Keratinocyte (primary cell): ENCODE data around the gene GRM2. TPM values are rescaled to one million over a fixed set of nuclear protein-coding genes. Genes with fewer than 3 reads are reported as not detected.

ENCODE experiments used
- DNase-seq: peaks from one replicate; pipeline ENCODE4 v3.0.0-alpha.2; 2011; ENCODE audit warnings: low read depth, missing footprints, low spot score
- FAIRE-seq: peaks from 2 replicates; lab custom pipeline; 2011; peaks lifted over from hg19 to GRCh38; lab: Jason Lieb, UNC
- H2AFZ ChIP-seq: 2 replicates; pipeline ENCODE4 v1.6.0; 2012; ENCODE audit warnings: low read length, control low read depth, inconsistent platforms; ENCODE audit not compliant: control insufficient read depth
- H3K27ac ChIP-seq: 2 replicates; pipeline ENCODE4 v1.5.1; 2011; ENCODE audit warnings: low read length; ENCODE audit not compliant: control insufficient read depth, insufficient read depth
- H3K27me3 ChIP-seq: 3 replicates; pipeline ENCODE4 v1.6.0; 2011; ENCODE audit warnings: low read length; ENCODE audit not compliant: control insufficient read depth, insufficient read depth; ENCODE audit errors: extremely low read depth
- H3K36me3 ChIP-seq, 2 experiments: 2 replicates in 1 of 2; 3 replicates in 1 of 2; pipeline ENCODE4 v1.5.1; 2011; ENCODE audit warnings: low read length in 2 of 2, mild to moderate bottlenecking in 1 of 2; ENCODE audit not compliant: control insufficient read depth in 2 of 2, insufficient read depth in 2 of 2; ENCODE audit errors: extremely low read depth in 1 of 2
- H3K4me1 ChIP-seq: 3 replicates; pipeline ENCODE4 v1.5.1; 2011; ENCODE audit warnings: low read length; ENCODE audit not compliant: control insufficient read depth, insufficient read depth; ENCODE audit errors: extremely low read depth
- H3K4me2 ChIP-seq: 3 replicates; pipeline ENCODE4 v1.6.0; 2011; ENCODE audit warnings: low read depth, low read length; ENCODE audit not compliant: control insufficient read depth, insufficient read depth; ENCODE audit errors: extremely low read depth
- H3K4me3 ChIP-seq, 3 experiments: fragments of 200-600 bp in 1 of 3; sonication (generic) in 1 of 3; 2 replicates in 2 of 3; 3 replicates in 1 of 3; pipeline ENCODE4 v1.5.1; 2011 to 2016; ENCODE audit warnings: low read length in 3 of 3, mild to moderate bottlenecking in 3 of 3, control low read depth in 2 of 3, inconsistent platforms in 1 of 3, low read depth in 1 of 3, mixed read lengths in 1 of 3, mixed run types in 1 of 3, moderate library complexity in 1 of 3; ENCODE audit not compliant: control insufficient read depth in 2 of 3, insufficient read depth in 2 of 3; ENCODE audit errors: extremely low read depth in 1 of 3
- H3K79me2 ChIP-seq: 2 replicates; pipeline ENCODE4 v1.6.0; 2012; ENCODE audit warnings: low read length; ENCODE audit not compliant: control insufficient read depth, insufficient read depth
- H3K9ac ChIP-seq: 3 replicates; pipeline ENCODE4 v1.6.0; 2011; ENCODE audit warnings: low read length; ENCODE audit not compliant: control insufficient read depth, insufficient read depth; ENCODE audit errors: extremely low read depth
- H3K9me1 ChIP-seq: 3 replicates; pipeline ENCODE4 v1.6.0; 2011; ENCODE audit warnings: low read length; ENCODE audit not compliant: control insufficient read depth, insufficient read depth; ENCODE audit errors: extremely low read depth
- H3K9me3 ChIP-seq: 2 replicates; pipeline ENCODE4 v1.5.1; 2012; ENCODE audit warnings: low read depth, low read length; ENCODE audit not compliant: control insufficient read depth
- H4K20me1 ChIP-seq: 3 replicates; pipeline ENCODE4 v1.6.0; 2011; ENCODE audit warnings: low read length; ENCODE audit not compliant: control insufficient read depth, insufficient read depth; ENCODE audit errors: extremely low read depth
- CTCF ChIP-seq, 3 experiments: IDR thresholded peaks in 1 of 3; conservative IDR thresholded peaks in 1 of 3; optimal IDR thresholded peaks in 1 of 3; 2 replicates in 2 of 3; 3 replicates in 1 of 3; pipeline versions ENCODE3 to v1.5.1; 2011; ENCODE audit warnings: low read length in 3 of 3, mild to moderate bottlenecking in 3 of 3, moderate library complexity in 2 of 3, control low read depth in 1 of 3, inconsistent platforms in 1 of 3; ENCODE audit not compliant: insufficient read depth in 2 of 3; ENCODE audit errors: extremely low read depth in 1 of 3
- EZH2 ChIP-seq: IDR thresholded peaks from one replicate; pipeline ENCODE4 v1.6.1; 2012; ENCODE audit warnings: inconsistent platforms, mild to moderate bottlenecking, low read length, moderate library complexity
- dilution Hi-C: fragments of 300-500 bp; cut with MboI; formaldehyde crosslinking; loops from one replicate; pipeline ENCODE4 v1.7.0; 2020; ENCODE audit warnings: low sequenced_read_pairs; ENCODE audit not compliant: extremely low pct_ligation_motif_present
- polyA plus RNA-seq, 5 experiments: library from polyadenylated mRNA; depleted of rRNA in 3 of 5; stranded (reverse) in 3 of 5; stranded (forward) in 1 of 5; unstranded in 1 of 5; fragments of >200 nt; gene quantifications; 1 replicate in 1 of 5; 2 replicates in 3 of 5; 3 replicates in 1 of 5; pipeline versions ENCODE4 v1.2.1 to v1.2.3, GENCODE V29; 2011 to 2012; ENCODE audit warnings: missing spikeins in 2 of 5, low read depth in 1 of 5, low replicate concordance in 1 of 5

Gene GRM2
- polyA plus RNA-seq, 1 donor (not counting 4 experiments of a cell fraction or from before 2014, with no cell fraction given) = 0.07 TPM

- H3K4me1 ChIP-seq = no peaks in the 10 kb centered on the region
- dilution Hi-C loops = no loop called here
- H4K20me1 ChIP-seq = no peaks in the 10 kb centered on the region
- H3K9me1 ChIP-seq = no peaks in the 10 kb centered on the region
- DNase-seq = no peak
- H3K36me3 ChIP-seq = peaks cover 18 to 20% of the 10 kb centered on the region in 2 experiments
- H3K9ac ChIP-seq = no peak overlapping the region
- no peak overlapping the region for H3K4me2 ChIP-seq
- no peaks in the 10 kb centered on the region for H3K9me3 ChIP-seq
- TF ChIP-seq EZH2 (no peak), CTCF (optimal IDR thresholded peaks at IDR 0.05 in 1 of 3, IDR thresholded peaks at IDR 0.05 in 1 of 3, conservative IDR thresholded peaks at IDR 0.05 in 1 of 3; ENCODE audit: extremely low read depth in 1 of 3, insufficient read depth in 2 of 3, low read length in 3 of 3) (no peak)
- no peak for FAIRE-seq
- H2AFZ ChIP-seq = no peak overlapping the region
- no peaks in the 10 kb centered on the region for H3K79me2 ChIP-seq
- H3K27ac ChIP-seq = no peak overlapping the region
- H3K27me3 ChIP-seq = no peaks in the 10 kb centered on the region
- H3K4me3 ChIP-seq = no peak overlapping the region
Observed at GRCh38 chr3:51659942-51660341, 46.9 kb upstream of the GRM2 start.

DNA sequence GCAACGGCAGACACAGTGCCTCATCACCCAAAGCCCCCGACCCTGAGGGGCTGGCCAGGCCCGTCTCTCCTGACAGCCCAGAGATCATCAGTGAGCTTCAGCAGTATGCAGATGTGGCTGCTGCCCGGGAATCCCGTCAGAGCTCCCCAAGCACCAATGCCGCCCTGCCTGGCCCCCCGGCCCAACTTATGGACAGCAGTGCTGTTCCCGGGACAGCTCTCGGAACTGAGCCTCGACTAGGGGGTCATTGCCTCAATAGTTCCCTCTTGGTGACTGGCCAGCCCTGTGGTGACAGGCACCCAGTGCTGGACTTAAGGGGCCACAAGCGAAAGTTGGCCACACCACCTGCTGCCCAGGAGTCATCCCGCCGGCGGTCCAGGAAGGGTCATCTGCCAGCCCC is 44.4 kb upstream of the GRM2 start:
- Histone ChIP-seq H4K20me1 (no peaks in the 10 kb centered on the region), H3K4me3 (no peak overlapping the region), H3K79me2 (no peaks in the 10 kb centered on the region), H3K27ac (no peak overlapping the region), H3K4me2 (no peak overlapping the region), H2AFZ (no peak overlapping the region), H3K36me3 (peaks cover 17 to 19% of the 10 kb centered on the region in 2 experiments), H3K4me1 (no peaks in the 10 kb centered on the region), H3K9ac (no peak overlapping the region), H3K27me3 (no peaks in the 10 kb centered on the region), H3K9me3 (no peaks in the 10 kb centered on the region), H3K9me1 (no peaks in the 10 kb centered on the region)
- DNase-seq (no peak), FAIRE-seq (no peak)
- TF ChIP-seq EZH2 (no peak), CTCF (optimal IDR thresholded peaks at IDR 0.05 in 1 of 3, IDR thresholded peaks at IDR 0.05 in 1 of 3, conservative IDR thresholded peaks at IDR 0.05 in 1 of 3; ENCODE audit: extremely low read depth in 1 of 3, insufficient read depth in 2 of 3, low read length in 3 of 3) (no peak)
- dilution Hi-C loops = no loop called here
